Peyer's patch (tissue), 4 donors: ENCODE measurements around the gene KLHL25. TPM values are rescaled to one million over a fixed set of nuclear protein-coding genes. Genes with fewer than 3 reads are reported as not detected.

Experiments
- DNase-seq, 3 donors: peaks; one replicate each; pipeline ENCODE4 v3.0.0-alpha.2; 2017 to 2019
- H3K27ac ChIP-seq, 4 donors: fragments of 200-600 bp; sonication (generic); one replicate each; pipeline ENCODE4 v1.5.1; 2016 to 2019
- H3K27me3 ChIP-seq, 2 donors: fragments of 200-600 bp; sonication (generic); one replicate each; pipeline ENCODE4 v1.5.1; 2019
- H3K36me3 ChIP-seq, 3 donors: fragments of 200-600 bp; sonication (generic); one replicate each; pipeline ENCODE4 v1.5.1; 2016 to 2019
- H3K4me1 ChIP-seq, 4 donors: fragments of 200-600 bp; sonication (generic); one replicate each; pipeline ENCODE4 v1.5.1; 2016 to 2019
- H3K4me3 ChIP-seq, 4 donors: fragments of 200-600 bp; sonication (generic); 1 replicate in 3 of 4; 2 replicates in 1 of 4; pipeline ENCODE4 v1.5.1; 2016 to 2019; ENCODE audit warnings: mild to moderate bottlenecking in 1 of 4
- H3K9me3 ChIP-seq, 4 donors: fragments of 200-600 bp; sonication (generic); one replicate each; pipeline ENCODE4 v1.5.1; 2016 to 2019; ENCODE audit warnings: mild to moderate bottlenecking in 1 of 4
- POLR2A ChIP-seq, 2 donors: fragments of 450-650 bp; IDR thresholded peaks; one replicate each; pipeline ENCODE4 v1.5.1; 2017; ENCODE audit warnings: antibody characterized with exemption in 2 of 2, mild to moderate bottlenecking in 2 of 2, moderate library complexity in 2 of 2
- total RNA-seq, 4 donors: library from RNA; depleted of rRNA; stranded (reverse); fragments of >200 nt; gene quantifications; one replicate each; pipeline ENCODE4 v1.1.0, GENCODE V29; 2016
- TF ChIP-seq, protein P1 (sequence below), 6 experiments: fragments of 450-650 bp in 4 of 6; fragments of 200-600 bp in 2 of 6; sonication (generic) in 1 of 6; IDR thresholded peaks; one replicate each; pipeline ENCODE4 v1.5.1; 2017 to 2019; ENCODE audit warnings: antibody characterized with exemption in 6 of 6, mild to moderate bottlenecking in 3 of 6, moderate library complexity in 1 of 6

KLHL25 gene
- total RNA-seq, 4 donors from 2014 or later = 9.9 to 23.6 (median 17.2) TPM

DNA sequence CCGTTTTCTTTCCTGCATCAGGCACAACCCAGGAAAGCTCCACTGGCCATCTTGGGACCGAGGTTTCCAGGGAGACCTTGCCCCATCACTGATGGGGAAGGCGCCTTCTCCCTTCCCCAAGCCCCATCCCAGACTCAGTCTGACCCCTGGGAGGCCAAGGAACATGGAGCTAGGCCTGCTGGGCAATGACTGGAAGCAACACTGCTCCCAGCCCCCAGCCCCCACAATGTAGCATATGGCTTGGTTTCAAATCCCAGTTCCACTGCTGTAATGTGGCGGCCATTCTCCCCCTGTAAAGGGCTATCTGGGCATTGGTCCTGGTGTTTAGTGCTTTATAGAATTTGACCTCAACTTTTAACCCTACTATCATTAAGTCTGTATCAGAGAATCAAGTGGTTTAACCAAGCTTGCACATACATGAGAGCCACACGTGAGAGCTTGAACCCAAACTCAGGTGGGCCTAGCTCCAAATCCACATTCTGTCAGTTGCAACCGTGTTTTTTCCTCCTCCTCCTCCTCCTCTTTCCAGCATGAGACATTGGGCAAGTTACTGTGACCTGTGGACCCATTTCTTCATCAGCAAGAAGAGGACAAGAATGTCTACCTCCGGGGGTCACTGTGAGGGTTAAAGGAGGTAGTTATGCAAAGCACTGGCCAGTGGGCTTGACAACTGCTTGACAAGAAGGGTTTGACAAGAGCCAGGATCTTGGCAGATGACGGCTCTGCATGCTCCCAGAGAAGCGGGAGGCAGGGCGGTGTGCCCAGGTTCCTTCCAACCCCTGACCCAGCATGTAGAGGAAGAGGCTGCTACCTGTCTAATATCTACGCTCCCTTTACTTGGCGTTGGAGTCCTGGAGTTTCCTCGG is 37.4 kb downstream of the KLHL25 start:
- Histone ChIP-seq H3K4me3 (no peak overlapping the region), H3K27ac (no peak overlapping the region), H3K9me3 (no peaks in the 10 kb centered on the region), H3K27me3 (no peaks in the 10 kb centered on the region), H3K36me3 (peaks cover 0 to 38% (median 0%) of the 10 kb centered on the region in 3 donors), H3K4me1 (no peaks in the 10 kb centered on the region)
- DNase-seq = peak in 2 of 3 donors; percentile 23 to 39
- TF ChIP-seq, protein P1, sequence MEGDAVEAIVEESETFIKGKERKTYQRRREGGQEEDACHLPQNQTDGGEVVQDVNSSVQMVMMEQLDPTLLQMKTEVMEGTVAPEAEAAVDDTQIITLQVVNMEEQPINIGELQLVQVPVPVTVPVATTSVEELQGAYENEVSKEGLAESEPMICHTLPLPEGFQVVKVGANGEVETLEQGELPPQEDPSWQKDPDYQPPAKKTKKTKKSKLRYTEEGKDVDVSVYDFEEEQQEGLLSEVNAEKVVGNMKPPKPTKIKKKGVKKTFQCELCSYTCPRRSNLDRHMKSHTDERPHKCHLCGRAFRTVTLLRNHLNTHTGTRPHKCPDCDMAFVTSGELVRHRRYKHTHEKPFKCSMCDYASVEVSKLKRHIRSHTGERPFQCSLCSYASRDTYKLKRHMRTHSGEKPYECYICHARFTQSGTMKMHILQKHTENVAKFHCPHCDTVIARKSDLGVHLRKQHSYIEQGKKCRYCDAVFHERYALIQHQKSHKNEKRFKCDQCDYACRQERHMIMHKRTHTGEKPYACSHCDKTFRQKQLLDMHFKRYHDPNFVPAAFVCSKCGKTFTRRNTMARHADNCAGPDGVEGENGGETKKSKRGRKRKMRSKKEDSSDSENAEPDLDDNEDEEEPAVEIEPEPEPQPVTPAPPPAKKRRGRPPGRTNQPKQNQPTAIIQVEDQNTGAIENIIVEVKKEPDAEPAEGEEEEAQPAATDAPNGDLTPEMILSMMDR (IDR thresholded peaks at IDR 0.05) = no peak
- TF ChIP-seq POLR2A (IDR thresholded peaks at IDR 0.05) = no peak

DNA sequence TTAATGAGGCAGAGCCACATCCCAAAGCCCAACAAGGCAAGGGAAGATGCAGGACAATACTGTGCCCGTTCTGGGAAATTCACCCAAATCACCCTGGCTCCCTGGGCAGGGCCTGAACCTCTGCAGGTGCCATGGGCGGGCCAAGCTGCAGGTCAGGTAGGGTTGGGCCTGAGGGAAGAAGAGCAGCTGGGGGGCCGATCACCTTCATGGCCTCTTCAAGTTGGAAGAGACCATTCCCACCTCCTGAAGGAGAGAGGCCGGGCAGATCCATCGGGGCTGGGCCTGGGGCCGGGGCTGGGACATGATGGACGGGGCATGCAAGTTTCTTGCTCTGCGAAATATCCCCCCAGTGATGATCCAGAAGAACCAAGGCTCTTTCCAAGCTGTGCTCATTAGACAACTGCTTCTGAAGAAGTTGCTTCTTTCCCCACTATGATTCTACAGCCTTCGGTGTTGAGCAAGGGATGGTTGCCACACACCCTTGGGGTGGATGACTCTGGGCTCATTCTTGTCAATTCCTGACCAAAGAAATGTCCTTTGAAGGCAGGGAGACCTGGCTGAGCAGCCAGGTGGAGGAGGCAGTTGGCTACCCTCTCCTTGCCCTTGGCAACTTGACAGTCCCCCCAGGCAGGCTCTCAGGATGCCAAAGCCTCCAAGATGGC is 38.2 kb downstream of the KLHL25 start:
- Histone ChIP-seq H3K27me3 (no peaks in the 10 kb centered on the region), H3K4me1 (peaks cover 0 to 1% (median 0%) of the 10 kb centered on the region in 4 donors), H3K4me3 (no peak overlapping the region), H3K27ac (no peak overlapping the region), H3K36me3 (peaks cover 0 to 38% (median 0%) of the 10 kb centered on the region in 3 donors), H3K9me3 (no peaks in the 10 kb centered on the region)
- peak in 2 of 3 donors; percentile 29 to 41 for DNase-seq
- TF ChIP-seq, protein P1 (IDR thresholded peaks at IDR 0.05) = no peak
- TF ChIP-seq POLR2A (IDR thresholded peaks at IDR 0.05) = no peak

DNA sequence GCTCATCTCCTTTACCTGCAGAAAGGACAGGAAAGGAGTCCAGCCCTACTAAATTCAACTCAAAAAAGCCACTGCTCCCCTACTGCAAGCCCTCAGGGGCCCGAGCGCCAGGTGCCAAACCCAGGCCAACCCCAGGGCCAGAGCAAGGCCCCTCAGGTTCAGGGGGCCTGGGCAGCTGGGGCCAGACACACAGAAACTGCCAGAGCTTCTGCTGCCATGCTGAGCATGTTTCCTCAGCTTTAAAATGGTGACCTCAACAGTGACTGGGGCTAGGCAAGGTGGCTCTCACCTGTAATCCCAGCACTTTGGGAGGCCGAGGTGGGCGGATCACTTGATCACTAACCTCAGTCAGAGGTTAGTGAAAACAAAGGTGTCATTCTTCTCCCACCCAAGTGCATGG is 38.8 kb downstream of the KLHL25 start:
- peaks cover 0 to 7% (median 0%) of the 10 kb centered on the region in 4 donors for H3K4me1 ChIP-seq
- H3K36me3 ChIP-seq = peaks cover 0 to 37% (median 0%) of the 10 kb centered on the region in 3 donors
- H3K9me3 ChIP-seq = no peaks in the 10 kb centered on the region
- H3K27ac ChIP-seq = no peak overlapping the region
- DNase-seq = peak in 1 of 3 donors; percentile 24
- no peaks in the 10 kb centered on the region for H3K27me3 ChIP-seq
- H3K4me3 ChIP-seq = no peak overlapping the region
- TF ChIP-seq POLR2A (IDR thresholded peaks at IDR 0.05) = no peak
- TF ChIP-seq, protein P1 (IDR thresholded peaks at IDR 0.05) = no peak

- Histone ChIP-seq H3K4me3 (no peak overlapping the region), H3K9me3 (no peaks in the 10 kb centered on the region), H3K36me3 (peaks cover 0 to 32% (median 0%) of the 10 kb centered on the region in 3 donors), H3K27ac (no peak overlapping the region), H3K27me3 (no peaks in the 10 kb centered on the region), H3K4me1 (peaks cover 0 to 12% (median 0%) of the 10 kb centered on the region in 4 donors)
- no peak for TF ChIP-seq POLR2A (IDR thresholded peaks at IDR 0.05)
- TF ChIP-seq, protein P1 (IDR thresholded peaks at IDR 0.05) = no peak
- peak in 2 of 3 donors; percentile 34 to 37 for DNase-seq
These were observed 39.3 kb downstream of the KLHL25 start for GRCh38 chr15:85755471-85755870.

GRCh38 chr15:85754989-85755388 is 39.7 kb downstream of the KLHL25 start:
- no peak for TF ChIP-seq POLR2A (IDR thresholded peaks at IDR 0.05)
- H3K27me3 ChIP-seq = no peaks in the 10 kb centered on the region
- DNase-seq = peak in 2 of 3 donors; percentile 37
- H3K27ac ChIP-seq = no peak overlapping the region
- no peak overlapping the region for H3K4me3 ChIP-seq
- peaks cover 0 to 28% (median 0%) of the 10 kb centered on the region in 3 donors for H3K36me3 ChIP-seq
- H3K4me1 ChIP-seq = peaks cover 0 to 14% (median 0%) of the 10 kb centered on the region in 4 donors
- no peaks in the 10 kb centered on the region for H3K9me3 ChIP-seq
